K562 (cell line): ENCODE results near the gene KIF1A. TPM values are rescaled to one million over a fixed set of nuclear protein-coding genes. Genes with fewer than 3 reads are reported as not detected.

Experiments
- ATAC-seq: fragments of 200-7000 bp; cut with Tn5 transposase; 3 replicates; pipeline ENCODE4 v1.9.1; 2020; ENCODE audit warnings: moderate library complexity
- BruUV-seq: library from RNA; stranded (reverse); fragments of 400-500 nt; replicated peaks from 2 replicates; lab custom pipeline; 2021; lab: Mats Ljungman, UMichigan
- CTCF ChIA-PET: fragments of 300-600 bp; formaldehyde crosslinking; extraction: SDS; loops from one replicate; lab custom pipeline; 2021; ENCODE audit warnings: low intra/inter-chr PET ratio; lab: Yijun Ruan, JAX
- POLR2A ChIA-PET: fragments of 300-600, 350-650 bp; sonication (Branson Sonifier 250); formaldehyde crosslinking; extraction: SDS; loops from one replicate; lab custom pipeline; 2021; ENCODE audit warnings: antibody characterized with exemption, inconsistent platforms; lab: Yijun Ruan, JAX
- DNase-seq, 4 experiments: peaks; one replicate each; pipeline versions ENCODE4 v3.0.0 to v3.0.0-alpha.2; 2011 to 2018; ENCODE audit warnings: low spot score in 3 of 4, mixed read lengths in 3 of 4; ENCODE audit errors: extremely low read depth in 1 of 4
- FAIRE-seq: peaks from 2 replicates; lab custom pipeline; 2011; peaks lifted over from hg19 to GRCh38; lab: Jason Lieb, UNC
- H2AFZ ChIP-seq: 2 replicates; pipeline ENCODE4 v1.6.0; 2011; ENCODE audit warnings: low read depth, low read length, control low read depth, inconsistent platforms
- H3K27ac ChIP-seq: fragments of 200-600 bp; 3 replicates; pipeline ENCODE4 v1.8.0; 2011; ENCODE audit warnings: low read depth, mild to moderate bottlenecking, control low read depth, inconsistent platforms, low read length, moderate library complexity, mixed read lengths; ENCODE audit errors: extremely low read depth
- H3K27me3 ChIP-seq, 2 experiments: fragments of 300-600 bp in 1 of 2; 2 replicates in 1 of 2; 3 replicates in 1 of 2; pipeline versions ENCODE4 v1.6.0 to v1.8.0; 2011; ENCODE audit warnings: inconsistent platforms in 2 of 2, low read length in 2 of 2, mild to moderate bottlenecking in 1 of 2, mixed read lengths in 1 of 2, moderate library complexity in 1 of 2; ENCODE audit not compliant: control insufficient read depth in 2 of 2, insufficient read depth in 2 of 2
- H3K36me3 ChIP-seq: fragments of 300-600 bp; 3 replicates; pipeline ENCODE4 v1.8.0; 2011; ENCODE audit warnings: mild to moderate bottlenecking, low read length, inconsistent platforms; ENCODE audit not compliant: control insufficient read depth, insufficient read depth
- H3K4me1 ChIP-seq, 2 experiments: fragments of 200-600 bp in 1 of 2; replicated peaks in 1 of 2; 2 replicates in 1 of 2; 3 replicates in 1 of 2; pipeline versions ENCODE4 v1.5.1 to v1.8.0; 2011; ENCODE audit warnings: inconsistent platforms in 2 of 2, low read length in 2 of 2, mild to moderate bottlenecking in 1 of 2, mixed read lengths in 1 of 2, moderate library complexity in 1 of 2; ENCODE audit not compliant: control insufficient read depth in 2 of 2, insufficient read depth in 2 of 2
- H3K4me2 ChIP-seq: 2 replicates; pipeline ENCODE4 v1.6.1; 2011; ENCODE audit warnings: low read length, control low read depth, inconsistent platforms, mixed read lengths; ENCODE audit not compliant: insufficient read depth
- H3K4me3 ChIP-seq: fragments of 200-600 bp; sonication (generic), shearing (Covaris generic); 2 replicates; pipeline ENCODE4 v1.5.1; 2016; ENCODE audit warnings: control low read depth, inconsistent platforms
- H3K79me2 ChIP-seq: fragments of 200-600 bp; 3 replicates; pipeline ENCODE4 v1.8.0; 2011; ENCODE audit warnings: low read length, inconsistent platforms; ENCODE audit not compliant: control insufficient read depth, insufficient read depth
- H3K9ac ChIP-seq, 2 experiments: 2 replicates each; pipeline versions ENCODE4 v1.6.0 to v1.6.1; 2011; ENCODE audit warnings: low read depth in 2 of 2, low read length in 2 of 2, control low read depth in 1 of 2, inconsistent platforms in 1 of 2, mild to moderate bottlenecking in 1 of 2, mixed read lengths in 1 of 2; ENCODE audit not compliant: insufficient read depth in 1 of 2
- H3K9me1 ChIP-seq: one replicate; pipeline ENCODE4 v1.6.0; 2011; ENCODE audit warnings: inconsistent platforms, mild to moderate bottlenecking, low read length, moderate library complexity; ENCODE audit not compliant: control insufficient read depth, insufficient read depth
- H3K9me3 ChIP-seq: replicated peaks from 2 replicates; pipeline ENCODE4 v1.5.1; 2011; ENCODE audit warnings: low read depth, low read length, inconsistent platforms; ENCODE audit not compliant: control insufficient read depth, insufficient read depth
- H4K20me1 ChIP-seq: replicated peaks from 2 replicates; pipeline ENCODE4 v1.6.1; 2011; ENCODE audit warnings: low read length, inconsistent platforms, mixed read lengths; ENCODE audit not compliant: control insufficient read depth, insufficient read depth
- CTCF ChIP-seq, 3 experiments: IDR thresholded peaks in 2 of 3; conservative IDR thresholded peaks in 1 of 3; 2 replicates each; pipeline ENCODE4 v1.5.1; 2011 to 2012; ENCODE audit warnings: low read length in 3 of 3, mild to moderate bottlenecking in 3 of 3, control low read depth in 2 of 3, improper control_type of control experiment in 1 of 3, inconsistent platforms in 1 of 3, low read depth in 1 of 3, mixed read lengths in 1 of 3, moderate library complexity in 1 of 3; ENCODE audit not compliant: insufficient read depth in 2 of 3
- ZNF444 ChIP-seq: fragments of 250-450 bp; sonication (Bioruptor Pico); IDR thresholded peaks from 2 replicates; pipeline ENCODE4 v1.4.0; 2020; ENCODE audit warnings: mild to moderate bottlenecking, moderate library complexity
- WGBS: fragments of 100-300 bp; shearing (Covaris generic); methylation state at CpG from one replicate; pipeline ENCODE4 v1.1.6; 2016; ENCODE audit warnings: low coverage, mixed read lengths; ENCODE audit not compliant: insufficient coverage; ENCODE audit errors: missing lambda C conversion rate; 5-methylcytosine and 5-hydroxymethylcytosine counted together
- in situ Hi-C: fragments of 300-500 bp; cut with MboI; formaldehyde crosslinking; loops from 4 replicates; pipeline ENCODE4 v1.15.0; 2018; ENCODE audit warnings: inconsistent platforms, mixed read lengths
- intact Hi-C: fragments of 100-400 bp; cut with micrococcal nuclease; formaldehyde crosslinking; loops from 2 replicates; pipeline ENCODE4 v1.14.2; 2022
- polyA plus RNA-seq, 8 experiments: library from polyadenylated mRNA; depleted of rRNA in 4 of 8; stranded (reverse) in 5 of 8; unstranded in 3 of 8; fragments of >200 nt; fragmentation: Nextera tagmentation in 2 of 8; fragmentation: Illumina TruSeq in 1 of 8; extraction: Ambion mirVana in 2 of 8; extraction: Trizol in 1 of 8; gene quantifications; 2 replicates each; pipeline versions ENCODE4 v1.2.1 to v1.2.3, GENCODE V29; 2011 to 2014; ENCODE audit warnings: inconsistent platforms in 1 of 8, missing spikeins in 1 of 8
- total RNA-seq, 7 experiments: library from RNA; depleted of rRNA in 6 of 7; stranded (reverse); fragments of >200 nt in 6 of 7; fragmentation: Illumina TruSeq in 2 of 7; extraction: Trizol in 2 of 7; gene quantifications; 2 replicates each; pipeline versions ENCODE4 v1.2.1 to v1.2.3, GENCODE V29; 2011 to 2021; ENCODE audit warnings: low replicate concordance in 1 of 7

Gene KIF1A
- total and polyA plus RNA-seq, 9 of the 15 experiments (the other 6 are each of a cell fraction or from before 2014, with no cell fraction given) = 0.07 to 1.4 (median 0.45) TPM; not detected in 2

- Histone ChIP-seq H3K27me3 (peaks cover 2 to 52% of the 10 kb centered on the region in 2 experiments; a peak in 4 of 5 replicates), H3K4me1 (peaks cover 0 to 7% of the 10 kb centered on the region in 2 experiments; a peak in 1 of 5 replicates), H3K79me2 (no peaks in the 10 kb centered on the region), H3K36me3 (no peaks in the 10 kb centered on the region), H3K9me1 (no peaks in the 10 kb centered on the region), H3K4me3 (no peak overlapping the region), H3K27ac (no peak overlapping the region), H3K4me2 (no peak overlapping the region), H3K9me3 (no peaks in the 10 kb centered on the region), H3K9ac (no peak overlapping the region; a peak in 1 of 4 replicates), H4K20me1 (no peaks in the 10 kb centered on the region), H2AFZ (no peak overlapping the region)
- whole genome bisulfite sequencing = 0% methylated on average over 8 of the region's 24 CpGs
- intact Hi-C loops = no loop called here
- DNase-seq (no peak), FAIRE-seq (no peak), ATAC-seq (peak; percentile 48; the same call in 1 of the 3 replicates)
- TF ChIP-seq CTCF (IDR thresholded peaks at IDR 0.05 in 2 of 3, conservative IDR thresholded peaks at IDR 0.05 in 1 of 3; ENCODE audit: insufficient read depth in 2 of 3, low read depth in 1 of 3, low read length in 3 of 3) (0 out of 6 replicates have a peak, but pooled peaks of 1 of the 3 experiments have one; percentile 19), ZNF444 (no peak)
- in situ Hi-C loops = no loop called here
- CTCF ChIA-PET = no interaction called here
- POLR2A ChIA-PET = no interaction called here
- no TSS peak for BruUV-seq
Observed at GRCh38 chr2:240733803-240734495, 86.1 kb downstream of the KIF1A start.
